PFSK-1 (cell line): ENCODE measurements around the gene HOXA13.

Source experiments
- POLR2AphosphoS5 ChIP-seq: IDR thresholded peaks from 2 replicates; pipeline ENCODE4 v1.6.1; 2012; ENCODE audit warnings: low read depth, mild to moderate bottlenecking, control low read depth, low read length, moderate library complexity
- REST ChIP-seq, 2 experiments: IDR thresholded peaks; 2 replicates each; pipeline versions ENCODE4 v1.6.1 to v1.8.0; 2011 to 2012; ENCODE audit warnings: low read depth in 2 of 2, low read length in 2 of 2, control low read depth in 1 of 2, inconsistent platforms in 1 of 2, mild to moderate bottlenecking in 1 of 2, moderate library complexity in 1 of 2; ENCODE audit not compliant: insufficient read depth in 1 of 2

DNA sequence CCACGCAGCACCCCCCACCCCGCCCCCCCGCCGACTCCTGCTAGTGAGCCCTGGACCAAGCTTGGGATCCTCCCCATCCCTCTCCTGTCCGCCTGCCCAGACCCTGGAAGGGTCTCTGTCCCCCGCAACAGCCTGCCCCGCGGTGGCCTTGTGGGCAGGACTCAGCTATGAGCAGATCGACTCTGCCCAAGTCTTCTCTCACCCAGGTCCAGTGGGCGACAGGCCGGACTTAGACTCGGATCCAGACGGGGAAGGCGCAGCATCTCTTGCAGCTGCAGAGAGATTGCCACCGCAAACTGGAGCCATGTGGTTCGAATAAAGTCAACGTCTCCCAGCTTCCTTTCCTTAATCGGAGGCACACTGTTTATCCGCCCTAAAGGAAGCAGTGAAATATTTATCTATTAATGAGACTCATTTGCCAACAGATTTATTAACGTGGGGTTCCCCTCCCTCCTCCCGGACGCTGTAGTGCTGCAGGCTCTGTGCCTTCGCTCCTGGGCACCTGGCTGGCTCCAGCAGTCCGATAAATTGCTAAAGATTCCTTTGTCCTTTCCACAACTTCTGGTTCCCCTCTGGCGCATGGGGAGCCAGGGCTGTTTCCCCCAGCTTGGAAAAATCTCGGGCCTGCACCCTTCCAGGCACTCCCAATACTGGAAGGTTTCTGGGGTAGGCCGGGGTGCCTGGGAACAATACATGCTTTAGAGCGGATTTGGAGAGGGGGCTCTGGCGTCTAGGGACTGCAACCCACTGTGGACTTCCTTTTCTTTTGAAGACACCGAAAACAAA is 42.8 kb downstream of the HOXA13 start:
- TF ChIP-seq POLR2AphosphoS5 = no peak
- no peak for TF ChIP-seq REST (IDR thresholded peaks at IDR 0.05; ENCODE audit: insufficient read depth in 1 of 2, low read depth in 2 of 2, low read length in 2 of 2)
